Naive B cell (primary cell): ENCODE results near the gene ABHD12B. TPM values are rescaled to one million over a fixed set of nuclear protein-coding genes. Genes with fewer than 3 reads are reported as not detected.
"Not testable (repeated sequence)": the region's sequence is repeated elsewhere in the genome, so short reads cannot be mapped to it uniquely, and the experiment has no call there.

ENCODE experiments used
- ATAC-seq, 2 donors: fragments of 150-1000 bp; cut with Tn5 transposase; 2 replicates each; pipeline ENCODE4 v1.10.0; 2021; ENCODE audit warnings: low read depth in 2 of 2, mild to moderate bottlenecking in 2 of 2, moderate library complexity in 2 of 2
- DNase-seq: peaks from one replicate; pipeline ENCODE4 v3.0.0; 2022
- H3K27ac Mint-ChIP-seq, 6 donors: one replicate each; pipeline ENCODE4 v1.8.0; 2020 to 2022; ENCODE audit warnings: mild to moderate bottlenecking in 6 of 6, mixed read lengths in 6 of 6, moderate library complexity in 5 of 6, inconsistent platforms in 2 of 6
- H3K27me3 Mint-ChIP-seq, 3 donors: one replicate each; pipeline ENCODE4 v1.8.0; 2021 to 2022; ENCODE audit warnings: mixed read lengths in 3 of 3, mild to moderate bottlenecking in 1 of 3
- H3K36me3 Mint-ChIP-seq, 2 donors: one replicate each; pipeline ENCODE4 v1.8.0; 2020 to 2022; ENCODE audit warnings: mixed read lengths in 2 of 2, inconsistent platforms in 1 of 2, mild to moderate bottlenecking in 1 of 2
- H3K4me1 Mint-ChIP-seq, 3 donors: one replicate each; pipeline ENCODE4 v1.8.0; 2020 to 2022; ENCODE audit warnings: mixed read lengths in 3 of 3, inconsistent platforms in 1 of 3, mild to moderate bottlenecking in 1 of 3, moderate library complexity in 1 of 3
- H3K4me3 Mint-ChIP-seq, 8 donors: one replicate each; pipeline ENCODE4 v1.8.0; 2020 to 2022; ENCODE audit warnings: mild to moderate bottlenecking in 8 of 8, mixed read lengths in 8 of 8, moderate library complexity in 8 of 8, inconsistent platforms in 2 of 8
- H3K9me3 Mint-ChIP-seq, 7 donors: one replicate each; pipeline ENCODE4 v1.8.0; 2020 to 2022; ENCODE audit warnings: mixed read lengths in 7 of 7, mild to moderate bottlenecking in 5 of 7, inconsistent platforms in 2 of 7, moderate library complexity in 1 of 7
- polyA plus RNA-seq, 6 donors: library from polyadenylated mRNA; unstranded; fragments of 300-500 nt; fragmentation: Illumina TruSeq; gene quantifications; one replicate each; pipeline ENCODE4 v1.2.3, GENCODE V29; 2021; ENCODE audit warnings: low read depth in 6 of 6

ABHD12B gene
- polyA plus RNA-seq, 6 donors from 2014 or later: not detected

DNA sequence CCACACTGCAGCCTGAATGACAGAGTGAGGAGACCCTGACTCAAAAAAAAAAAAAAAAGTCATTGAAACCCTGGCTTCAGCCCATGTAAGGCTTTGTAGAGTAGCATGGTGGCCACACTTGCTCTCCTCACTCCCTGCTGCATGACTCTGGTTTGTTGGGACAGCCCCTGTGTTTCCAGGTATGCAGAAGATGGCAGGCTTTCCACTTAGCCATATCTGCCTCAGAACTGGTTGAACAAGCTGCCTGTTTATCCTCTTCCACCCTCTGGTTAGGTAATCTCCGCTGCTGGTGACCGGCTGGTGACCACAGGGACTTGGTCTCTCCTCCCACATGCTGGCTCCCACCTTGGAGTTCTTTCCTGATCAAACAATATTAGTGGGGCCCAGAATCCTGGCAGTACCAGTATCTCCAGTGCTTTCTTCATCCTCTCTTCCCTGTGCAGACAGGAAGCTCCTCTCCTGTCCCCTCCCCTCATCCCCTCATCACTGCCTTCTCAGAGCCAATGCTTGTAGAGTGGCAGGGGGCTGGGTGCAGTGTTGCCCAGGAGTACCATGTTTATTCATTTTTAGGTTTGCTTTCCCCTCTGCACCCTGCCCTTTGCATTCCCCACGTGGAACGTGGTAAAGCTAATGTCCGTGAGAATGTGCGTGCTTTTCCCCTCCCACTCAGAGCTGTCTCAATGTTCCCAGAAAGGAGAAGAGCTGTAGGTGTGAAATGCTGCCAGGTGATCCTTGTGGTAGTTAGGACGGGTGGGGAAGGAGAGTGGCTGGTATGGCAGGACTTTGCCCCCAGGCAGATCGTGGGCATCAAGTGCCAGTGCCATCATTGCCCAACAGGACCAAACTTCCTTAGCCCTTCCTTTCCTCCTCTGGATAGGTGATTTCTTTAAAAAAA is 11.3 kb downstream of the ABHD12B start:
- no peak for ATAC-seq
- Mint-ChIP-seq H3K4me1 (no peaks in the 10 kb centered on the region), H3K9me3 (no peaks in the 10 kb centered on the region), H3K27me3 (peaks cover 5 to 29% (median 14%) of the 10 kb centered on the region in 3 donors), H3K4me3 (peak overlapping the region in 1 of 8 donors; percentile 29), H3K27ac (peak overlapping the region in 3 of 6 donors; percentile 12 to 67 (median 15)), H3K36me3 (no peaks in the 10 kb centered on the region)
- DNase-seq: no peak

DNA sequence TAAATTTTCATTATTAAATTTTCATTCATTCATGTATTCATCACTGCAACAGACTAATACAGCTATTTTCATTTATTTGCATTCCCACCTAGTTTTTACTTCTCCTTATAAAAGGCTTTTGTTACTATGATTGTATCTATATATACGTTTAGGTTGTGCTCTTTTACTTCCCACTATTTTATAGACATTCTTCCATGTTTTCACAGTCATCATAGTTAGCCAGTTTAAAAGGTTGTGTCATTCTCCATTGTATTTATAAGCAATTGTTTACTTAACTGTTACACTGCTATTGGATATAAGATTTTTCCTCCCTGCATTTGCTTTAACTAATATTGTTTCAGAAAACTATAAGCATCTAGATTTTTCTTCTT is 12.0 kb downstream of the ABHD12B start:
- Mint-ChIP-seq H3K27ac (no peak overlapping the region), H3K27me3 (peaks cover 5 to 29% (median 14%) of the 10 kb centered on the region in 3 donors), H3K4me3 (no peak overlapping the region), H3K36me3 (no peaks in the 10 kb centered on the region), H3K4me1 (no peaks in the 10 kb centered on the region), H3K9me3 (no peaks in the 10 kb centered on the region)
- DNase-seq (no peak), ATAC-seq (no peak)

DNA sequence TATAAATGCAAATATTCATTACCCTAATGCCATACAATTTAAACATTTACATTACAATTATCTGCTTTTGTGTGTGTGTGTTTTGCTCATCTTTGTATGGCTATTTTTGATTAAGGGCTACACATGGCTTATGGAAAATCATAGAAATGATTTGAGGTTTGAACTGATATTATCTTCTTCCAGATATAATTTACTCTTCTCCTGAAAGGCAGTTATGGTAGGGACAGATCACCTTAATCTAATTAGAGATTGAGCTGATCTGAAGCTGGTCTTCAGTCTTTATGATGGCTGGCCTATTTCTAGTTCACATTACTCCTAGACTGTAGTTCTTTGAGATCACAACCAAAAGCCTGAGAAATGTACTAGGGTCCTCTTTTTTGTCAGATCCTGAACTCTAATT is 15.6 kb downstream of the ABHD12B start:
- DNase-seq (no peak), ATAC-seq (no peak)
- peaks cover 0 to 29% (median 6%) of the 10 kb centered on the region in 3 donors for H3K27me3 Mint-ChIP-seq
- no peaks in the 10 kb centered on the region for H3K36me3 Mint-ChIP-seq
- no peaks in the 10 kb centered on the region for H3K4me1 Mint-ChIP-seq
- no peaks in the 10 kb centered on the region for H3K9me3 Mint-ChIP-seq
- H3K27ac Mint-ChIP-seq: no peak overlapping the region
- no peak overlapping the region for H3K4me3 Mint-ChIP-seq

DNA sequence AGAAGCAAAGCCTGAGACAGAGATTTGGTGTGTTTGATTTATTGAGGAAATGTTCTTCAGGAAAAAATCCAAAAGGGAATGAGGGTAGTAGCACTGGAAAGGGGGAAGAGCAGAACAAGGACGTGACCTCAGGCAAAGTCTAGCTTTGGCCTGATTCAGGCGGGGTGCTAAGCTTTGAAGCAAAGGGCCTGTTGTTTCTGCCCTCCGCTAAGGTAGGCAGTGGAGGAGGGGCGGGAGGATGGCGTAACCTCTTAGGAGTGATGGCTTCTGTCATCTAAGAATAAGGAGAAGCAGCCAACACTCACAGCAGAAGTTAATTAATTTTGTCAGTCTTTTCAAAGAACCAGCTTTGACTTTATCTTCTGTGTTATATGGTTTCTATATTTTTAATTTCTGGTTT is 20.4 kb downstream of the ABHD12B start:
- Mint-ChIP-seq H3K36me3 (no peaks in the 10 kb centered on the region), H3K4me1 (no peaks in the 10 kb centered on the region), H3K27ac (no peak overlapping the region), H3K27me3 (no peaks in the 10 kb centered on the region), H3K4me3 (no peak overlapping the region), H3K9me3 (no peaks in the 10 kb centered on the region)
- ATAC-seq (no peak), DNase-seq (no peak)

DNA sequence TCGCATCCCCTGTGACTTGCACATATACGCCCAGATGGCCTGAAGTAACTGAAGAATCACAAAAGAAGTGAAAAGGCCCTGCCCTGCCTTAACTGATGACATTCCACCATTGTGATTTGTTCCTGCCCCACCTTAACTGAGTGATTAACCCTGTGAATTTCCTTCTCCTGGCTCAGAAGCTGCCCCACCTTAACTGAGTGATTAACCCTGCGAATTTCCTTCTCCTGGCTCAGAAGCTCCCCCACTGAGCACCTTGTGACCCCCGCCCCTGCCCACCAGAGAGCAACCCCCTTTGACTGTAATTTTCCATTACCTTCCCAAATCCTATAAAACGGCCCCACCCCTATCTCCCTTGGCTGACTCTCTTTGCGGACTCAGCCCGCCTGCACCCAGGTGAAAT is 24.6 kb downstream of the ABHD12B start:
- H3K36me3 Mint-ChIP-seq, DNase-seq, H3K4me3 Mint-ChIP-seq, H3K27me3 Mint-ChIP-seq, H3K4me1 Mint-ChIP-seq, ATAC-seq, H3K27ac Mint-ChIP-seq, H3K9me3 Mint-ChIP-seq: not testable (repeated sequence)

DNA sequence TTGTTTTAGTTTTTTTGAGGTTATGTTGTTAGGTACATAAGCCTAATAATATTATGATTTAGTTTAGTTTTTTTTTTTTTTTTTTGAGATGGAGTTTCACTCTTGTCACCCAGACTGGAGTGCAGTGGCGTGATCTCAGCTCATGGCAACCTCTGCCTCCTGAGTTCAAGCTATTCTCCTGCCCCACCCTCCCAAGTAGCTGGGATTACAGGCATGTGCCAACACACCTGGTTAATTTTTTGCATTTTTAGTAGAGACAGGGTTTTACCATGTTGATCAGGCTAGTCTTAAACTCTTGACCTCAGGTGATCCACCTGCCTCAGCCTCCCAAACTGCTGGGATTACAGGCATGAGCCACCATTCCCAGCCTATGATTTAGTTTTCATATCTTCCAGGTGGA is 25.2 kb downstream of the ABHD12B start:
- not testable (repeated sequence) for H3K27ac Mint-ChIP-seq, H3K36me3 Mint-ChIP-seq, H3K9me3 Mint-ChIP-seq, H3K27me3 Mint-ChIP-seq, H3K4me3 Mint-ChIP-seq, DNase-seq, ATAC-seq
- peaks cover 4 to 13% (median 6%) of the 10 kb centered on the region in 3 donors for H3K4me1 Mint-ChIP-seq

DNA sequence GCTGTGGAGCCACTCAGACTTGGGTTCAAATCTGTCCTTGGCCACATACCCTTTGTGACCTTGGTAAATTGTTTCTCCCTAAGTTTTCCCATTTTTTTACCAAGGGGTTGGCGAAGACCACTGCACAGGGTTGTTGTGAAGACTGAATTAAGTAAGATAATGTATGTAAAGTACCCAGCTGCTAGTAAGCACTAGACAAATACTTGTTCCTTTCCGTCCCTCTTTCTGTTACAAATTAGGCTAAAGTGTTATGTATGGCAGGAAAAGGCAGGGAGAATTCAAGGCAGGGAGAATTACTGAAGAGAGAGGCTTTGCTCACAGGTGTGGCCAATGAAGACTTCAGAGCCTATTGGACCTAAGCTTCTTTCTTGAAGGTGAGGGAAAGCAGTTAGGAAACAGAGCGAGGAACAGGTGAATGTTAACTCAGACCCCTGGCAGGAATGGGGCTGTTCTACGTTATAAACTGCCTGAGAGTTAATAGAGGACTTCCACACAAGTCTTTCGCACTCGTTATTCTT is 25.9 kb downstream of the ABHD12B start:
- DNase-seq (no peak), ATAC-seq (no peak)
- Mint-ChIP-seq H3K27ac (no peak overlapping the region), H3K4me1 (peaks cover 4 to 13% (median 6%) of the 10 kb centered on the region in 3 donors), H3K4me3 (no peak overlapping the region), H3K36me3 (no peaks in the 10 kb centered on the region), H3K9me3 (no peaks in the 10 kb centered on the region), H3K27me3 (peaks cover 0 to 9% (median 0%) of the 10 kb centered on the region in 3 donors)

DNA sequence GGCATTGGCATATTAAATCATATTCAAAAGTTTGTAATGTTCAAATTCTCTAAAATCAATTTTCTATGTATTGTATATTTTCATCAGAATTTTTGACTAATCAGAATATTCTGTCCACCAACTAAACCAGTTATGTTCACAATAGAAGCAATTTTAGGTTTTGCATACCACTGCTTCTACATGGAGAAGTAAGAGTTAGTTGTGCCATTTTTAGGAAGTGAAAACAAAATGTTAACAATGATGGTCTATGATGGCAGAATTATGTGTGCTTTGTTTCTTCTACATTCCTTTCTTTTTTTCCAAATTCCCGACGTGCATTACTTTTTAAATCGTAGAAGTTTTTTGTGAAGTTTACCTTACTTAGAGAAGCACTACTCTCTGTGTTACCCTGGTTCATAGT is 29.5 kb downstream of the ABHD12B start:
- Mint-ChIP-seq H3K4me3 (no peak overlapping the region), H3K9me3 (peaks cover 0 to 17% (median 5%) of the 10 kb centered on the region in 7 donors), H3K27ac (no peak overlapping the region), H3K27me3 (peaks cover 0 to 9% (median 0%) of the 10 kb centered on the region in 3 donors), H3K4me1 (peaks cover 4 to 13% (median 6%) of the 10 kb centered on the region in 3 donors), H3K36me3 (no peaks in the 10 kb centered on the region)
- ATAC-seq: no peak
- no peak for DNase-seq

DNA sequence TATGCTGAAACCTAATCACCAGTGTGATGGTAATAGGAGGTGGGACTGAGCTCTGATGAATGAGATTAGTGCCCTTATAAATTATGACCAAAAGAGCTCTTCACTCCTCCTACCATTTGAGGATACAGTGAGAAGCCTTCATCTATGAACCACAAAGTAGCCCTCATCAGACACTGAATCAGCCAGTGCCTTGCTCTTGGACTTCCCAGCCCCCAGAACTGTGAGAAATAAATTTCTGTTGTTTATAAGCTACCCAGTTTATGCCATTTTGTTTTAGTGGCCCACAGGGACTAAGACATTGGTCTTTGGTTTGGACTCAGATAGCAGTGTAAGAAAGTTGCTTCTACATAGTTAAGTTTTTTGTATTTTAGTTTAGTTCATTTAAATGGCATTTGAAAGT is 32.9 kb downstream of the ABHD12B start:
- H3K36me3 Mint-ChIP-seq: no peaks in the 10 kb centered on the region
- no peak overlapping the region for H3K27ac Mint-ChIP-seq
- peaks cover 0 to 17% (median 5%) of the 10 kb centered on the region in 7 donors for H3K9me3 Mint-ChIP-seq
- ATAC-seq (no peak), DNase-seq (no peak)
- H3K4me1 Mint-ChIP-seq: peaks cover 4 to 13% (median 6%) of the 10 kb centered on the region in 3 donors
- H3K27me3 Mint-ChIP-seq: no peaks in the 10 kb centered on the region
- H3K4me3 Mint-ChIP-seq: no peak overlapping the region

DNA sequence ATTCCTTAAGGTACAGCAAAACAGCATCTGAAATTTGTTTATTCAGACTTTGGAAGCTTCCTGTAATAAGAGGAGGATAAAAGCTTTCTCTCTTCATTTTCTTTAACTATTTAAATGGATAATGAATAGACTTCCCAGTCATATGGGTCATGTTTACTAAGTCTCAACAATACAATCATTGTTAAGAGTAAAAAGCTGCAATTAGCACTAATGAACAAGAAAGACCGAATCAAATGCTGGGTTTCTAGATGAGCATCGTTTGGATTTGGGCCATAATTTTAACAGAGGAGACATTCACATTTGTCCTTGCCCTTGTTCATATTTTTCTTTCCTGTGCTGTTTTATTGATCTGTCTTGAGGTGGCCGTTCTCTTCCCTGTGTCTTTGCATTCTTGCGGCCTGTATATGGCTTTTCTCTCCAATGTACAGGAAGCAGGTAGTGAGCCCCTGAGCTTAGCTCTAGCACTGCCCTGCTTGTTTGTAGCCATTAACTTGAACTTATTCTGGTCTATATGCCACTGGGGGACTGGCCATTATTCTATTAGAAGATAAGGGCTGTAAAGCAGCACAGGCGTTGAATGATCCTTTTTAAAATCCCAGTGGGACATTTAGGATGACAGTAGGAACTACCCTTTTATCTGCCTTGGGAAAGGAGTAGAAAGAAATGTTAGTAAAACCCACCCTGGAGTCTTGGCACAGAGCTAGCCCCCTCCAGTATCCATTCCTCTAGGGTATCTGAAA is 34.6 kb downstream of the ABHD12B start:
- ATAC-seq (no peak), DNase-seq (no peak)
- H3K36me3 Mint-ChIP-seq: no peaks in the 10 kb centered on the region
- no peaks in the 10 kb centered on the region for H3K27me3 Mint-ChIP-seq
- no peak overlapping the region for H3K4me3 Mint-ChIP-seq
- H3K9me3 Mint-ChIP-seq: peaks cover 0 to 17% (median 7%) of the 10 kb centered on the region in 7 donors
- peaks cover 0 to 2% (median 2%) of the 10 kb centered on the region in 3 donors for H3K4me1 Mint-ChIP-seq
- no peak overlapping the region for H3K27ac Mint-ChIP-seq

DNA sequence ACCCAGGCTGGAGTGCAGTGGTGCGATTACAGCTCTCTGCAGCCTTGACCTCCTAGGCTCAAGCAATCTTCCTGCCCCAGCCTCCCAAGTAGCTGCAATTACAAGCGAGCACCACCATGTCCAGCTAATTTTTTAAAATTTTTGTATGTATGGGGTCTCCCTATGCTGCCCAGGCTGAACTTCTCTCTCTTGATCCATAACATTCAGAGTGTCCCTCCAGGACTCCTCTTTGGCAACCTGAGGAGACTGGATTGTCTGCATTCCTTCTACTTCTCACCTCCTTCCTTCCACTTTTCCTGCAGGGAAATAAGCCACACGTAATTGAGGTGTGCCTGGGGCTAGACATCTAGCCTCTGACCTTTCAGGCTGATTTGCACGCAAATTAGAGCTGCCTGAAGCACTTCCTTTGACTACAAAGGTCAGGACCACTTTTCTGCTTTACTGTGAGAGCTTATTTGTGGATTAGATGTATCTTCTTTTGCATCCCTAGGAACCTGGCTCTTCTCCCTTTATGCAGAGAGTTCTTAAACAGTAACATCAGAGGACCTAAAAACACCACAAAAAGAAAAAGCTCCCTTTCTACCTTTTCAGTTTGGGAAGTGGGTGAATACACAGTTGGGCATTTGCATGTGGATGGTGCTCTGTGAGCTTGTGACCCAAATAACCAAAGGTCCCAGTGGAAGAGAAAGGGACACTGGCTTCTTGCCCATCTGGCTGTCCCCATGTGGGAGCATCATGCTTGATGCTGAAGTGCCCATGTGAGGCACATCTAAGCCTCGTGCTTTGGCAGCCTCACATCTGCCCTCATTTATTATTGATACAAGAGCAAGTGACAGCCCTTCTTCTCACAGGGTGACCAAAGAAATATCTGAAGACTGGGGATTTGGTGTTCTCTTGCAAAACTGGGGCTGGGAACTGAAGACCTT is 38.9 kb downstream of the ABHD12B start:
- Mint-ChIP-seq H3K27me3 (peaks cover 0 to 6% (median 0%) of the 10 kb centered on the region in 3 donors), H3K36me3 (no peaks in the 10 kb centered on the region), H3K4me1 (no peaks in the 10 kb centered on the region), H3K9me3 (peaks cover 0 to 3% (median 0%) of the 10 kb centered on the region in 7 donors), H3K4me3 (peak overlapping the region in 1 of 8 donors; percentile 15), H3K27ac (no peak overlapping the region)
- DNase-seq (no peak), ATAC-seq (no peak)

DNA sequence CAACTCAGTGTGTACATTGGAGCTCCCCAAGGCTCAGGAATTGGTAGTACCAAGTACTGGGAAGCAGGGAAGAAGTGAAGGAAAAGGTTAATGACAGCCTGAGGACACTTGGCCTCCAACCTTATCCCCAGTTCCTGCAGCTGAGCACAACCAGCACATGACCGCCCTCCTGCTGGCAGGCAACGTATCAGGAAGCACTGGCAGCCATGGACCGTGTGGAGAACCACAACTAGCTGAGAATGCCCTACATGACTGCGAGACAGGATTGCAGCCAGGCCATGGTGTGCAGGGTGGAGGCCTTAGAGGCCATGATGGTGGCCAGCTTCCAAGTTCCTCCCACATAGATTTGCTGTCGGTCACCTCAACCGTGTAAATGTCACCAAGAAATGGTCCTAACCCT is 45.6 kb downstream of the ABHD12B start:
- no peak for ATAC-seq
- Mint-ChIP-seq H3K9me3 (no peaks in the 10 kb centered on the region), H3K36me3 (no peaks in the 10 kb centered on the region), H3K4me1 (no peaks in the 10 kb centered on the region), H3K4me3 (no peak overlapping the region), H3K27me3 (peaks cover 0 to 9% (median 0%) of the 10 kb centered on the region in 3 donors), H3K27ac (peak overlapping the region in 1 of 6 donors; percentile 27)
- no peak for DNase-seq

DNA sequence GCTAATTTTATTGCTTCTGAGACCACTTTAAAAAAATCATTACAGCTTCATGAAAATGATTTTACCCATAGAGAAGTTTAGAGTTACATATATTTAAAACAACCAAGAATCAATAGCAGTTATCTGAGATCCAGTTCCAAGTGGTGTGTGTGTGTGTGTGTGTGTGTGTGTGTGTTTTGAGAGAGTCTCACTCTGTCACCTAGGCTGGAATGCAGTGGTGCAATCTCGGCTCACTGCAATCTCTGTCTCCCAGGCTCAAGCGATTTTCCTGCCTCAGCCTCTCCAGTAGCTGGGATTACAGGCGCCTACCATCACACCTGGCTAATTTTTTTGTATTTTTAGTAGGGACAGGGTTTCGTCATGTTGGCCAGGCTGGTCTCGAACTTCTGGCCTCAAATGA is 47.7 kb downstream of the ABHD12B start:
- ATAC-seq, H3K4me1 Mint-ChIP-seq, DNase-seq, H3K36me3 Mint-ChIP-seq, H3K4me3 Mint-ChIP-seq, H3K27me3 Mint-ChIP-seq, H3K27ac Mint-ChIP-seq, H3K9me3 Mint-ChIP-seq: not testable (repeated sequence)
